ENCODE results near the gene FHIT. TPM values are rescaled to one million over a fixed set of nuclear protein-coding genes. Genes with fewer than 3 reads are reported as not detected.

Gene FHIT
- total and polyA plus RNA-seq, 10 of the 15 experiments (the other 5 are each of a cell fraction or from before 2014, with no cell fraction given) = 4.2 to 14.9 (median 9.4) TPM

GRCh38 chr3:60801307-60801706 is 449.9 kb downstream of the FHIT start (continued):
- TF ChIP-seq ZBTB4 (CRISPR knock-in tag; IDR thresholded peaks at IDR 0.05) = no peak
- no peak for TF ChIP-seq E2F4 (IDR thresholded peaks at IDR 0.05; ENCODE audit: low read depth, low read length)

GRCh38 chr3:60798456-60798855 is 452.8 kb downstream of the FHIT start:
- no peaks in the 10 kb centered on the region for H3K27me3 ChIP-seq (replicated peaks in 1 of 2; ENCODE audit: control insufficient read depth in 2 of 2, insufficient read depth in 2 of 2, low read length in 1 of 2)
- H2AFZ ChIP-seq (ENCODE audit: control insufficient read depth, low read depth, low read length) = no peak overlapping the region
- no peaks in the 10 kb centered on the region for H3K9me3 ChIP-seq (replicated peaks; ENCODE audit: control insufficient read depth, insufficient read depth, low read length)
- POLR2A ChIA-PET = interaction anchor here (0.7 kb wide), 1 partner anchor 601 kb away, joined by 9 read pairs; no protein-coding TSS in a partner anchor
- CTCF ChIA-PET = no interaction called here
- RAD21 ChIA-PET (ENCODE audit: unreplicated experiment) = no interaction called here
- intact Hi-C loops (cut with micrococcal nuclease; ENCODE audit: unreplicated experiment) (no loop called here), in situ Hi-C loops (cut with MboI) (no loop called here)
- BruUV-seq (replicated peaks) = no TSS peak
- H4K20me1 ChIP-seq (ENCODE audit: control insufficient read depth, insufficient read depth) = no peaks in the 10 kb centered on the region
- H3K4me3 ChIP-seq = no peak overlapping the region
- no peak overlapping the region for H3K9ac ChIP-seq (ENCODE audit: control insufficient read depth, insufficient read depth, low read length)
- H3K4me1 ChIP-seq (ENCODE audit: control insufficient read depth, insufficient read depth, low read length) = no peaks in the 10 kb centered on the region
- SMC1A ChIA-PET (ENCODE audit: uncharacterized antibody, unreplicated experiment) = no interaction called here
- H3K79me2 ChIP-seq (ENCODE audit: control insufficient read depth, insufficient read depth, low read length) = no peaks in the 10 kb centered on the region
- H3K4me2 ChIP-seq (ENCODE audit: control insufficient read depth, insufficient read depth) = no peak overlapping the region
- ATAC-seq (no peak), FAIRE-seq (no peak), DNase-seq (ENCODE audit: low read depth, low spot score) (no peak)
- TF ChIP-seq WRNIP1 (IDR thresholded peaks at IDR 0.05; ENCODE audit: borderline replicate concordance, low read depth, low read length) (no peak), DPF2 (IDR thresholded peaks at IDR 0.05) (no peak), TAF1 (IDR thresholded peaks at IDR 0.05; ENCODE audit: borderline replicate concordance, low read depth, low read length) (no peak), FOXM1 (IDR thresholded peaks at IDR 0.05; ENCODE audit: low read depth, low read length) (no peak), CBX3 (IDR thresholded peaks at IDR 0.05; ENCODE audit: borderline replicate concordance, low read depth) (no peak), CREB1 (IDR thresholded peaks at IDR 0.05; ENCODE audit: low read depth) (no peak), ZZZ3 (IDR thresholded peaks at IDR 0.05; ENCODE audit: control insufficient read depth, insufficient read length, low read depth) (no peak), SPI1 (IDR thresholded peaks at IDR 0.05; ENCODE audit: borderline replicate concordance, insufficient read depth, low read depth, low read length) (no peak), MXI1 (IDR thresholded peaks at IDR 0.05; ENCODE audit: low read depth, low read length) (no peak), EED (IDR thresholded peaks at IDR 0.05; ENCODE audit: low read depth) (no peak), ZNF622 (IDR thresholded peaks at IDR 0.05) (no peak), BRCA1 (IDR thresholded peaks at IDR 0.05; ENCODE audit: low read depth, low read length) (no peak), BMI1 (IDR thresholded peaks at IDR 0.05; ENCODE audit: borderline replicate concordance) (no peak), KLF5 (IDR thresholded peaks at IDR 0.05; ENCODE audit: partially characterized antibody) (no peak), BHLHE40 (IDR thresholded peaks at IDR 0.05; ENCODE audit: borderline replicate concordance in 1 of 2, low read depth in 2 of 2, low read length in 1 of 2) (no peak), SMAD1 (IDR thresholded peaks at IDR 0.05; ENCODE audit: low read depth, partially characterized antibody) (no peak)
- H3K36me3 ChIP-seq (ENCODE audit: control insufficient read depth in 2 of 2, insufficient read depth in 2 of 2, low read length in 1 of 2) = no peaks in the 10 kb centered on the region
- no peak overlapping the region for H3K27ac ChIP-seq (ENCODE audit: control insufficient read depth, insufficient read depth)
